WERI-Rb-1 (cell line): ENCODE data around the gene STMN1.
A peak's percentile ranks its signal among the peaks of the same experiment; 100 is the strongest.

Source experiments
- DNase-seq: peaks from one replicate; pipeline ENCODE4 v3.0.0-alpha.2; 2020
- H3K27ac ChIP-seq: fragments of 250-450 bp; sonication (Bioruptor Pico); 2 replicates; pipeline ENCODE4 v1.5.1; 2020; ENCODE audit warnings: mild to moderate bottlenecking, moderate library complexity
- H3K27me3 ChIP-seq: fragments of 250-450 bp; sonication (Bioruptor Pico); 2 replicates; pipeline ENCODE4 v1.5.1; 2021; ENCODE audit warnings: mild to moderate bottlenecking, low read depth, moderate library complexity; ENCODE audit not compliant: insufficient read depth, severe bottlenecking
- H3K36me3 ChIP-seq: fragments of 250-450 bp; sonication (Bioruptor Pico); 2 replicates; pipeline ENCODE4 v1.5.1; 2020; ENCODE audit warnings: mild to moderate bottlenecking, moderate library complexity
- H3K4me3 ChIP-seq: 2 replicates; pipeline ENCODE4 v1.5.1; 2011; ENCODE audit warnings: low read depth, mild to moderate bottlenecking, control low read depth, low read length
- H3K9me3 ChIP-seq: fragments of 250-450 bp; sonication (Bioruptor Pico); 2 replicates; pipeline ENCODE4 v1.5.1; 2021; ENCODE audit warnings: mild to moderate bottlenecking, moderate library complexity; ENCODE audit not compliant: severe bottlenecking
- TF ChIP-seq, protein P1 (sequence below): IDR thresholded peaks from 2 replicates; pipeline ENCODE4 v1.5.1; 2011; ENCODE audit warnings: low read depth, mild to moderate bottlenecking, control low read depth, inconsistent platforms, low read length

STMN1 gene

DNA sequence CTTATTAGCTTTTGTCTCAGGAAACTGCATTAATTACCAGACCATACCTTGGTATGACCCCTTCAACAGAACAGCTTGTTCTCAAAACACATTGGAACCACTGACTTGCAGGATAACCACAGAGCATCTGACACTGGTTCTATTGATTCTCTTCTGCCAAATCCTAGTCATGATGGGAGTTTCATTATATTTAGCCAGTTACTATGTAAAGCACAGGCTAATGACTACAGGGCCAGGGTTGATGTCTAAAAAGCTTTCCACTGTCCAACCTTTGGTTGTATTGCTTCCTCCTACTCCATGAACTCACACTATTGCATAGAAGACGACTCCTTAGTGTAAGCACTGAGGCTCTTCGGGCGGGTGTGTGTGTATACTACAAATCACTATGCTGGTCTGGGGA lies 3.8 kb downstream of the STMN1 start:
- H3K4me3 ChIP-seq, result peak overlapping the region; percentile 99
- H3K27ac ChIP-seq, result peak overlapping the region; percentile 100; the same call in 1 of the 2 replicates
- H3K36me3 ChIP-seq, result peaks cover 84% of the 10 kb centered on the region
- no peaks in the 10 kb centered on the region for H3K27me3 ChIP-seq
- TF ChIP-seq, protein P1, sequence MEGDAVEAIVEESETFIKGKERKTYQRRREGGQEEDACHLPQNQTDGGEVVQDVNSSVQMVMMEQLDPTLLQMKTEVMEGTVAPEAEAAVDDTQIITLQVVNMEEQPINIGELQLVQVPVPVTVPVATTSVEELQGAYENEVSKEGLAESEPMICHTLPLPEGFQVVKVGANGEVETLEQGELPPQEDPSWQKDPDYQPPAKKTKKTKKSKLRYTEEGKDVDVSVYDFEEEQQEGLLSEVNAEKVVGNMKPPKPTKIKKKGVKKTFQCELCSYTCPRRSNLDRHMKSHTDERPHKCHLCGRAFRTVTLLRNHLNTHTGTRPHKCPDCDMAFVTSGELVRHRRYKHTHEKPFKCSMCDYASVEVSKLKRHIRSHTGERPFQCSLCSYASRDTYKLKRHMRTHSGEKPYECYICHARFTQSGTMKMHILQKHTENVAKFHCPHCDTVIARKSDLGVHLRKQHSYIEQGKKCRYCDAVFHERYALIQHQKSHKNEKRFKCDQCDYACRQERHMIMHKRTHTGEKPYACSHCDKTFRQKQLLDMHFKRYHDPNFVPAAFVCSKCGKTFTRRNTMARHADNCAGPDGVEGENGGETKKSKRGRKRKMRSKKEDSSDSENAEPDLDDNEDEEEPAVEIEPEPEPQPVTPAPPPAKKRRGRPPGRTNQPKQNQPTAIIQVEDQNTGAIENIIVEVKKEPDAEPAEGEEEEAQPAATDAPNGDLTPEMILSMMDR, result no peak
- DNase-seq, result no peak
- H3K9me3 ChIP-seq, result no peaks in the 10 kb centered on the region

- H3K9me3 ChIP-seq, result no peaks in the 10 kb centered on the region
- no peak overlapping the region for H3K4me3 ChIP-seq
- peaks cover 98% of the 10 kb centered on the region for H3K36me3 ChIP-seq
Observed at GRCh38 chr1:25900219-25900618, 6.0 kb downstream of the STMN1 start.

GRCh38 chr1:25899792-25900191 lies 6.4 kb downstream of the STMN1 start:
- Histone ChIP-seq H3K27ac (peak overlapping the region; percentile 40; the same call in 1 of the 2 replicates), H3K9me3 (no peaks in the 10 kb centered on the region), H3K4me3 (no peak overlapping the region), H3K27me3 (no peaks in the 10 kb centered on the region), H3K36me3 (peaks cover 98% of the 10 kb centered on the region)
- TF ChIP-seq, protein P1, result no peak
- no peak for DNase-seq

More at GRCh38 chr1:25900219-25900618, 6.0 kb downstream of the STMN1 start:
- H3K27me3 ChIP-seq, result no peaks in the 10 kb centered on the region
- DNase-seq, result no peak
- peak overlapping the region; percentile 40 for H3K27ac ChIP-seq
- TF ChIP-seq, protein P1, result no peak

GRCh38 chr1:25898223-25899015 lies 7.8 kb downstream of the STMN1 start:
- TF ChIP-seq, protein P1, result no peak
- H3K9me3 ChIP-seq, result no peaks in the 10 kb centered on the region
- peak overlapping the region; percentile 64 for H3K27ac ChIP-seq
- H3K27me3 ChIP-seq, result no peaks in the 10 kb centered on the region
- H3K4me3 ChIP-seq, result no peak overlapping the region
- DNase-seq, result peak; percentile 20
- H3K36me3 ChIP-seq, result peaks cover 98% of the 10 kb centered on the region

- Histone ChIP-seq H3K27ac (peak overlapping the region; percentile 64), H3K36me3 (peaks cover 97% of the 10 kb centered on the region)
Observed at GRCh38 chr1:25897754-25898153, 8.5 kb downstream of the STMN1 start.

More at GRCh38 chr1:25897754-25898153, 8.5 kb downstream of the STMN1 start:
- no peak overlapping the region for H3K4me3 ChIP-seq
- H3K27me3 ChIP-seq, result no peaks in the 10 kb centered on the region
- TF ChIP-seq, protein P1, result no peak
- DNase-seq, result peak; percentile 38
- H3K9me3 ChIP-seq, result no peaks in the 10 kb centered on the region
